H1 (cell line): ENCODE results near the gene ELOVL5. TPM values are rescaled to one million over a fixed set of nuclear protein-coding genes. Genes with fewer than 3 reads are reported as not detected.

ENCODE experiments used
- RBBP5 ChIP-seq: IDR thresholded peaks from 2 replicates; pipeline ENCODE4 v1.7.1; 2012; ENCODE audit warnings: low read depth, mild to moderate bottlenecking, inconsistent platforms, low read length, moderate library complexity, borderline replicate concordance
- RNF2 ChIP-seq: fragments of 200-900, 300-1000 bp; sonication (generic); IDR thresholded peaks from 2 replicates; pipeline ENCODE4 v1.7.1; 2016; ENCODE audit warnings: borderline replicate concordance, low read depth, mild to moderate bottlenecking, antibody characterized with exemption, low read length; ENCODE audit not compliant: poor library complexity, severe bottlenecking; ENCODE audit errors: missing control alignments
- polyA plus RNA-seq, 7 experiments: library from polyadenylated mRNA; depleted of rRNA in 3 of 7; stranded (reverse) in 5 of 7; unstranded in 2 of 7; fragments of >200 nt in 5 of 7; fragments of 200-250 nt in 2 of 7; gene quantifications; 1 replicate in 5 of 7; 2 replicates in 1 of 7; 4 replicates in 1 of 7; pipeline versions ENCODE4 v1.2.1 to v1.2.3, GENCODE V29; 2011 to 2013; ENCODE audit warnings: missing spikeins in 2 of 7, mixed read lengths in 2 of 7
- total RNA-seq: library from RNA; stranded (reverse); fragmentation: NEBNext Ultra II Directional; extraction: Animal tissue kit (Norgen Biotek cat#: 25700); gene quantifications from 2 replicates; pipeline ENCODE4 v1.2.1, GENCODE V29; 2021

Gene ELOVL5
- total and polyA plus RNA-seq, 2 of the 8 experiments (the other 6 are each of a cell fraction or from before 2014, with no cell fraction given): 113 to 156 TPM

- no peak for TF ChIP-seq RNF2
- TF ChIP-seq RBBP5: no peak
- TF ChIP-seq, all 59 proteins: peak for 0
Measured at GRCh38 chr6:53344969-53345368, 3.8 kb downstream of the ELOVL5 start (continued).
